Panc1 (cell line): ENCODE measurements around the gene PRRC2C. TPM values are rescaled to one million over a fixed set of nuclear protein-coding genes. Genes with fewer than 3 reads are reported as not detected.

Experiments used
- ATAC-seq: fragments of 200-7000 bp; cut with Tn5 transposase; 2 replicates; pipeline ENCODE4 v1.9.1; 2020; ENCODE audit warnings: mild to moderate bottlenecking, moderate library complexity
- BruUV-seq: library from RNA; stranded (reverse); fragments of 400-500 nt; replicated peaks from 2 replicates; lab custom pipeline; 2021; lab: Mats Ljungman, UMichigan
- CTCF ChIA-PET: fragments of 300-600 bp; sonication (Branson Sonifier 250); formaldehyde crosslinking; loops from one replicate; lab custom pipeline; 2022; ENCODE audit warnings: antibody characterized with exemption; lab: Charles Lee
- POLR2A ChIA-PET: fragments of 300-600 bp; sonication (Branson Sonifier 250); formaldehyde crosslinking; loops from one replicate; lab custom pipeline; 2022; ENCODE audit warnings: antibody characterized with exemption; lab: Charles Lee
- DNase-seq: peaks from one replicate; pipeline ENCODE4 v3.0.0-alpha.2; 2010; ENCODE audit warnings: low read depth, low spot score
- H3K27ac ChIP-seq: 2 replicates; pipeline ENCODE4 v1.5.1; 2011; ENCODE audit warnings: mild to moderate bottlenecking, low read length, inconsistent platforms
- H3K27me3 ChIP-seq: fragments of 200-500 bp; sonication (Bioruptor generic); 2 replicates; pipeline ENCODE4 v1.6.0; 2014; ENCODE audit warnings: low read length, inconsistent platforms; ENCODE audit not compliant: control insufficient read depth, insufficient read depth
- H3K36me3 ChIP-seq: fragments of 200-500 bp; sonication (Bioruptor generic); 2 replicates; pipeline ENCODE4 v1.5.1; 2014; ENCODE audit warnings: inconsistent platforms, mild to moderate bottlenecking, low read length, moderate library complexity; ENCODE audit not compliant: control insufficient read depth, insufficient read depth
- H3K4me1 ChIP-seq: 2 replicates; pipeline ENCODE4 v1.5.1; 2011; ENCODE audit warnings: inconsistent platforms, mild to moderate bottlenecking, low read length, moderate library complexity; ENCODE audit not compliant: control insufficient read depth, insufficient read depth
- H3K4me3 ChIP-seq, 2 experiments: 2 replicates each; pipeline ENCODE4 v1.5.1; 2011 to 2012; ENCODE audit warnings: low read depth in 2 of 2, low read length in 2 of 2, mild to moderate bottlenecking in 2 of 2, inconsistent platforms in 1 of 2, moderate library complexity in 1 of 2
- H3K9me3 ChIP-seq: fragments of 200-500 bp; sonication (Bioruptor generic); 2 replicates; pipeline ENCODE4 v1.5.1; 2014; ENCODE audit warnings: low read depth, mild to moderate bottlenecking, inconsistent platforms, low read length, moderate library complexity; ENCODE audit not compliant: control insufficient read depth, insufficient read depth
- CTCF ChIP-seq: fragments of 450-650 bp; IDR thresholded peaks from 2 replicates; pipeline ENCODE4 v1.5.1; 2017; ENCODE audit warnings: mild to moderate bottlenecking
- POLR2AphosphoS5 ChIP-seq: IDR thresholded peaks from 2 replicates; pipeline ENCODE4 v1.6.1; 2012; ENCODE audit warnings: mild to moderate bottlenecking, low read depth, low read length, moderate library complexity
- REST ChIP-seq, 2 experiments: IDR thresholded peaks; 2 replicates each; pipeline ENCODE4 v1.6.1; 2011 to 2012; ENCODE audit warnings: low read depth in 2 of 2, control low read depth in 1 of 2, low read length in 1 of 2, mild to moderate bottlenecking in 1 of 2, moderate library complexity in 1 of 2; ENCODE audit not compliant: insufficient read depth in 1 of 2
- SIN3A ChIP-seq: IDR thresholded peaks from 2 replicates; pipeline ENCODE4 v1.6.1; 2012; ENCODE audit warnings: low read depth, mild to moderate bottlenecking, low read length, moderate library complexity, borderline replicate concordance; ENCODE audit not compliant: insufficient read depth
- TCF7L2 ChIP-seq: IDR thresholded peaks from 2 replicates; pipeline ENCODE4 v1.6.1; 2011; ENCODE audit warnings: mild to moderate bottlenecking, low read depth, low read length, inconsistent platforms
- in situ Hi-C: cut with HindIII; loops from 2 replicates; pipeline ENCODE4 v1.10.0; 2016; ENCODE audit warnings: low sequenced_read_pairs, low pct_unique_long_range_greater_than_20kb
- intact Hi-C: fragments of 100-400 bp; cut with micrococcal nuclease; formaldehyde crosslinking; loops from one replicate; pipeline ENCODE4 v1.10.0; 2022; ENCODE audit not compliant: unreplicated experiment
- total RNA-seq: library from RNA; stranded (reverse); gene quantifications from one replicate; pipeline ENCODE4 v1.2.1, GENCODE V29; 2021; ENCODE audit not compliant: unreplicated experiment

Gene PRRC2C
- total RNA-seq, 1 experiment from 2014 or later: 145 TPM

- ATAC-seq (no peak), DNase-seq (no peak)
- no peaks in the 10 kb centered on the region for H3K9me3 ChIP-seq
- intact Hi-C loops: loop anchor here (5.0 kb wide), 1 partner anchor 665 kb away; no protein-coding TSS in a partner anchor
- no peak overlapping the region for H3K27ac ChIP-seq
- POLR2A ChIA-PET: no interaction called here
- CTCF ChIA-PET: no interaction called here
- no peak for TF ChIP-seq REST (IDR thresholded peaks at IDR 0.05; ENCODE audit: insufficient read depth in 1 of 2, low read depth in 2 of 2, low read length in 1 of 2)
- TF ChIP-seq TCF7L2: no peak
- no peak for TF ChIP-seq POLR2AphosphoS5
- TF ChIP-seq CTCF: no peak
- no peak for TF ChIP-seq SIN3A
- H3K4me3 ChIP-seq: no peak overlapping the region
- in situ Hi-C loops: no loop called here
- no peaks in the 10 kb centered on the region for H3K4me1 ChIP-seq
- peaks cover 2% of the 10 kb centered on the region; the same call in 1 of the 2 replicates for H3K27me3 ChIP-seq
- H3K36me3 ChIP-seq: no peaks in the 10 kb centered on the region
- no TSS peak for BruUV-seq
Measured at GRCh38 chr1:171457412-171457811, 27.9 kb upstream of the PRRC2C start.

GRCh38 chr1:171460018-171460620 is 25.2 kb upstream of the PRRC2C start:
- ATAC-seq (no peak), DNase-seq (no peak)
- ChIA-PET CTCF (no interaction called here), POLR2A (no interaction called here)
- H3K9me3 ChIP-seq: no peaks in the 10 kb centered on the region
- BruUV-seq: no TSS peak
- H3K36me3 ChIP-seq: no peaks in the 10 kb centered on the region
- TF ChIP-seq REST (IDR thresholded peaks at IDR 0.05; ENCODE audit: insufficient read depth in 1 of 2, low read depth in 2 of 2, low read length in 1 of 2) (no peak), POLR2AphosphoS5 (no peak), CTCF (no peak)
- H3K27me3 ChIP-seq: peaks cover 2% of the 10 kb centered on the region; the same call in 1 of the 2 replicates
- intact Hi-C loops (no loop called here), in situ Hi-C loops (no loop called here)
- H3K4me3 ChIP-seq: no peak overlapping the region
- no peaks in the 10 kb centered on the region for H3K4me1 ChIP-seq
- H3K27ac ChIP-seq: no peak overlapping the region
